Renal pelvis (tissue), 4 donors: ENCODE results near the gene KREMEN2. TPM values are rescaled to one million over a fixed set of nuclear protein-coding genes. Genes with fewer than 3 reads are reported as not detected.
"Not testable (repeated sequence)": the region's sequence is repeated elsewhere in the genome, so short reads cannot be mapped to it uniquely, and the experiment has no call there.

Source experiments
- DNase-seq: peaks from one replicate; pipeline ENCODE4 v3.0.0-alpha.2; 2013
- polyA plus RNA-seq, 3 donors: library from polyadenylated mRNA; unstranded; fragments of 120-200 nt; gene quantifications; one replicate each; pipeline ENCODE4 v1.2.1, GENCODE V29; 2013; ENCODE audit not compliant: insufficient read length in 3 of 3

Gene KREMEN2
- polyA plus RNA-seq, 3 donors: 2.5 to 3.6 (median 3.5) TPM

DNA sequence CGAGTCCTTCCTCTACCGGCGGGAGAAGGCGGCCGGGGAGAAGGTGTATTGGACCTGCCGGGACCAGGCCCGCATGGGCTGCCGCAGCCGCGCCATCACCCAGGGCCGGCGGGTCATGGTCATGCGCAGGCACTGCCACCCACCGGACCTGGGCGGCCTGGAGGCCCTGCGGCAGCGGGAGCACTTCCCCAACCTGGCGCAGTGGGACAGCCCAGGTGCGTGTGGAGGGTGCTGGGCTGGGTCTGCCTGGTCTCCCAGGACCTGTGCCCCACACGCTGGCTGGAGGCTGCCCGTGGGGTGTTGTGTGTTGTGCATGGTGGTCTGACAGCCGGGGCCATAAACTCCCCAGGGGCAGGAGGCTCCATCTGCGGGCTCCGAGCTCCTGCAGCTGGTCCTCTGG, 26.9 kb upstream of the KREMEN2 start:
- DNase-seq: no peak

DNA sequence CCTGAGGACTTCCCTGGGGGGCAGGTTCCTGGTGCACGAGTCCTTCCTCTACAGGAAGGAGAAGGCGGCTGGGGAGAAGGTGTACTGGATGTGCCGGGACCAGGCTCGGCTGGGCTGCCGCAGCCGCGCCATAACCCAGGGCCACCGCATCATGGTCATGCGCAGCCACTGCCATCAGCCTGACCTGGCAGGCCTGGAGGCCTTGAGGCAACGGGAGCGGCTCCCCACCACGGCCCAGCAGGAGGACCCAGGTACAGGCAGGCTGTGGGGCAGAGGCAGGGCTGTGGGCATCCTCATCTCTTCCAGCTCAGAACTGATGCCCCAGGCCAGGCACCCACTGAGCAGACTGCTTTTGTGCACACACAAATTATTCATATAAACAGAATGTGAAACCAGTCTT, 25.9 kb upstream of the KREMEN2 start:
- no peak for DNase-seq

DNA sequence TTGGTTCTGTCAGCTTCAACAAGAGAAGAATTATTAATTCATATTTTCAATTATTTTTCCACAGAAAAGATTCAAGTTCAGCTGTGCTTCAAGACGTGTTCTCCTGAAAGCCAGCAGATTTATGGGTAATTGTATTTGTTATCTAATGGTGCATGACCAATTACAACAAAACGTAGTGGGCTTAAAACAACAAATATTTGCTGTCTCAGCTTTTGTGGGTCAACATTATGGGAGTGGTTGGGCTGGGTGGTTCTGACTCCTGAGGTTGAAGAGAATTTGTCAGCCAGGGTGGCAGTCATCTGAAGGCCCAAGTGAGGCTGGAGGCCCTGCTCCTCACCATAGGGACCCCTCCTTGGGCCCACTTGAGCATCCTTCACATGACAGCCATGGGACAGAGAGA, 24.1 kb upstream of the KREMEN2 start:
- DNase-seq: no peak

DNA sequence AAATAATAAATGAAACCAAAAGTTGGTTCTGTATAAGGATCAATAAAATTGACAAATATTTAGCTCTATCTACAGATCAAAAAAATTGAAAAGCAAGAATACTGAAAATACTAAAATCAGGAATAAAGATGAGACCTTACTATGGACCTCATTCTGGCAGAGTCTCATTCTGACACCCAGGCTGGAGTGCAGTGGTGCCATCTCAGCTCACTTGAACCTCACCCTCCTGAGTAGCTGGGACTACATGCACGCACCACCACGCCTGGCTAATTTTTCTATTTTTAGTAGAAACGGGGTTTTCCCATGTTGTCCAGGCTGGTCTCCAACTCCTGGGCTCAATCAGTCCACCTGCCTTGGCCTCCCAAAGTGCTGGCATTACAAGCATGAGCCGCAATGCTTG, 22.0 kb upstream of the KREMEN2 start:
- no peak for DNase-seq

DNA sequence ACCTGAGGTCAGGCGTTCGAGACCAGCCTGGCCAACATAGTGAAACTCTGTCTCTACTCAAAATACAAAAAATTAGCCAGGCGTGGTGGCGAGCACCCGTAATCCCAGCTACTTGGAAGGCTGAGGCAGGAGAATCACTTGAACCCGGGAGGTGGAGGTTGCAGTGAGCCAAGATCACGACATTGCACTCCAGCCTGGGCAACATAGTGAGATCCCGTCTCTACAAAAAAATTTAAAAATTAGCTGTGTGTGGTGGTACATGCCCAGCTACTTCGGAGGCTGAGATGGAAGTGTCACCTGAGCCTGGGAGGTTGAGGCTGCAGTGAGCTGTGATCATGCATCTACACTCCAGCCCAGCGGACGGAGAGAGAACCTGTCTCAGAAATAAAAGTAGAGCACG, 20.4 kb upstream of the KREMEN2 start:
- DNase-seq: not testable (repeated sequence)

DNA sequence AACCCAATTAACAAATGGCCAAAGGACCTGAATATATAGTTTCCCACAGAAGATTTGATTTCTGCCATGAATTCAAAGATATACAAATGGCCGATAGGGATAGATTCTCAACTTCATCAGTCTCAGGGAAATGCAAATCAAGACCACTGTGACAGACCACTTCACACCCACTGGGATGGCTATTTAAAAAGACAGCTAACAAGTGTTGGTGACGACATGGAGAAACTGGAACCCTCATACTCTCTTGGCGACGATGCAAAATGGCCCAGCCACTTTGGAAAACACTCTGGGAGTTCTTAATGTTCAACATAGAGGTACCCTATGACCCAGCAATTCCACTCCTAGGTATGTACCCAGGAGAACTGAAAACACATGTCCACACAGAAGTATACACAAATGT, 17.4 kb upstream of the KREMEN2 start:
- no peak for DNase-seq

DNA sequence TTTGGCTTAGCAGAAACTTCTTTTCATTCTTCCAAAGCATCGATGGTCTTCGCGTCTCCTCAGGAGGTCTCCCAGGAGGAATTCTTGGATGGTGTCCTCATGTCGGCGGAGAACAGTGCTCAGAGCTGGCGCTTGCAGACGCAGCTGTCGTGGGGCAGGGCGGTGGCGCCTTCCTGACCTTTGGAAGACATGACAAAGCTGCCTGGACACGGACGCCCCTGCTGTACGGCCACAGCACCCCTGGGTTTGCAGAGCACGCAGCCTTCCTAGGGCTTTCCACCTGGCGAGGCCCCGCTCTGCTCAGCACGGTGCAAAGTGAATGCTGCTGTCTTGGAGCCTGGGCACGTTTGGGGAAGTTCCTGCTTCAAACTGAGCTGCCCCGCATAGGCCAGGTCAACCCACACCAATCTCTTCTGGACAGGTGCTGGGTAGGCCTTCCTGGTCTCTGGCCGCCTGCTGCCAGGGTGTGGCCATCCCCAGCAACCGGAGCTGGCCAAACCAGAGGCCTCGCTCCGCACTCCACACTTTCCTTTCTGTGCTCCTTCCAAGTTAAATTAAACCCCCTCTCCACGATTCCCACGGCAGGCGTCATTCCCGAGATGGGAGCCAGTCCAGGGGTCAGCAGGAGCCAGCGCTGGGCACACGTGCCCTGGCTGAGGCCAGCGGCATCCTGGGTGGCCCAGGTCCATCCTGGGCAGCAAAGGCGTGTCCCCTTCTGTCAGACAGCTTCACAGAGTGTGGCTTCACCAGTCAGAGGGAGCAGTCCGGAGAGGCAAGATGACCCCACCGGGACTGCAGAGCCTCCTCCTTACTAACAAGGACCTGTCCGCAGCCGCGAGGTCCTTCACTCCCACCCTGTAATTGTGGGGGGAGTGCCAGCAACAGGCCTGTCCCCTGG, 15.0 kb upstream of the KREMEN2 start:
- DNase-seq: no peak

DNA sequence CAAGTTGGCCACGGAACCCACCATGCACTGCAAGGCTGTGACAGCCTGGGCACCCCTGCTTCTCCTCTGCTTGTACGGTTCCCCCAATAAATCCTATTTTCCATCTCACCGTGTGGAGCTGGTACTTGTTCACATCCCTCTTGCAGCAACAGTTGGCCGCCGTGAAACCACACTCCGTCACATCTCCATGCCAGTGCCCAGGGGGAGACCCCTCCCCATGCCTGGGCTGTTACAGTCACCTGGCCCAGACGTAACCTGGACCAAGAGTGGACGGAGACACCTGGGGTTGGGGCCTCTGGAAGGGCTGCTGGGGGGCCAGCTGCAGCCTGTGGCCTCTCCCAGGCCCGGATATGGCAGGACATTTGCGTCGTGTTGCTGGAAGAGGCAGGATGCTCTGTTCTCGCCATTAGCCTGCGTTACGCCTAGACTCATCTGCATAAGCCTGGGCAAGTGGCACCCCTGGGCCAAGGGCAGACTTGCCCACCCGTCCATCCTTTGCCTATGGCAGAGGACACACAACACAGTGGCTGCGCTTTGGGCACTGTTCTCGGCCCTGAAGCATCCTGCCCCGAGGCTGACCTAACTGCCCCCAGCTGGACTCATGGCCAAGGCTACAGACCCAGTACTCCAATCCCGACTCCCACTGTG, 14.2 kb upstream of the KREMEN2 start:
- no peak for DNase-seq

DNA sequence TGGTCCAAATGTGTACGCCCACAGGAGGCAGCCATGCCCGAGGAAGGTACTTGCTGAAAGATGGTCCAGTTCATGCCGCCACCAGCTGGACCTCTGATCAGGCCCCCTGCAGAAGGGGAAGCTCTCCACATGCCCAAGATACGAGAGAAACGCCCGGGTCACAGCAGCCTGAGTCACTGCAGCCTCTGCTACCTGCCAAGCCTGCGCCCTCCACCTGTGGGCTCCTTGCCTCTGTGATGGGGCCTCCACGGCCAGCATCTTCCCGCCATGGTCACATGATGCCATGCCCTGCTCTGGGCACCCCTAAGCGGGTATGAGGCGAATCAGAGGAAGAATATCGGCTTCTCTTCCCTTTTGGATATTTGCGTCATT, 13.7 kb upstream of the KREMEN2 start:
- no peak for DNase-seq

DNA sequence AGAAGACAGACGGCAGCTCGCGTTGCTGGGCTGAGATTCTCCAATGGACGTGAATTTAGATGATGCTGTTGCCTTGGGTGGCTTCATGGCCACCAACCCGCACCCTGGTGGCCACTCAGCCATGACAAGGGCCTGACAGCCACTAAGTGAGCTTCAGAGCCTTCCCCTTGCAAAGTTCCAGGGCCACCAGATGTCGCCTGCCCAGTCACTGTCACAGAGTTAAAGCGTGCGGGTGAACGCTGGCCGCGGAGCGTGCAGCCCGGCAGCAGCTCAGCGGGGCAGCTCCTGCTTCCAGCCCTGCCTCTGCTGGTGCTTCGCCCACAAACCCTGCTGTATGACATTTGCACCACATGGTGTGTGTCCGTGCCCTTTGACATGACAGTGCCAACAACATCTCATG, 13.3 kb upstream of the KREMEN2 start:
- DNase-seq: no peak

DNA sequence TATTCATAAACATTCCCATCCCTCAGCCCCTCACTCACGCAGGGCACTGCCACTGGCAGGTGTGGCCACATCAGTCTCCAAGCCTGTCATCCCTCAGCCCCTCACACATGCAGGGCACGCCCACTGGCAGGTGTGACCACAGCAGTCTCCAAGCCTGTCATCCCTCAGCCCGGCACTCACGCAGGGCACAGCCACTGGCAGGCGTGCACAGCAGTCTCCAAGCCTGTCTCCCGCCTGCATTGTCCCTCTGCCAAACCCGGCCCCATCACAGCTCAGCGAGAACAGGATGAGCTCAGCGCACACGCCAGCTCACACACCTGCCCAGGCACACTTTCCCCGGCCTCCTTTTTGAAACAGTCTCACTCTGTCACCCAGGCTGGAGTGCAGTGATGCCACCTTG, 11.4 kb upstream of the KREMEN2 start:
- DNase-seq: no peak

DNA sequence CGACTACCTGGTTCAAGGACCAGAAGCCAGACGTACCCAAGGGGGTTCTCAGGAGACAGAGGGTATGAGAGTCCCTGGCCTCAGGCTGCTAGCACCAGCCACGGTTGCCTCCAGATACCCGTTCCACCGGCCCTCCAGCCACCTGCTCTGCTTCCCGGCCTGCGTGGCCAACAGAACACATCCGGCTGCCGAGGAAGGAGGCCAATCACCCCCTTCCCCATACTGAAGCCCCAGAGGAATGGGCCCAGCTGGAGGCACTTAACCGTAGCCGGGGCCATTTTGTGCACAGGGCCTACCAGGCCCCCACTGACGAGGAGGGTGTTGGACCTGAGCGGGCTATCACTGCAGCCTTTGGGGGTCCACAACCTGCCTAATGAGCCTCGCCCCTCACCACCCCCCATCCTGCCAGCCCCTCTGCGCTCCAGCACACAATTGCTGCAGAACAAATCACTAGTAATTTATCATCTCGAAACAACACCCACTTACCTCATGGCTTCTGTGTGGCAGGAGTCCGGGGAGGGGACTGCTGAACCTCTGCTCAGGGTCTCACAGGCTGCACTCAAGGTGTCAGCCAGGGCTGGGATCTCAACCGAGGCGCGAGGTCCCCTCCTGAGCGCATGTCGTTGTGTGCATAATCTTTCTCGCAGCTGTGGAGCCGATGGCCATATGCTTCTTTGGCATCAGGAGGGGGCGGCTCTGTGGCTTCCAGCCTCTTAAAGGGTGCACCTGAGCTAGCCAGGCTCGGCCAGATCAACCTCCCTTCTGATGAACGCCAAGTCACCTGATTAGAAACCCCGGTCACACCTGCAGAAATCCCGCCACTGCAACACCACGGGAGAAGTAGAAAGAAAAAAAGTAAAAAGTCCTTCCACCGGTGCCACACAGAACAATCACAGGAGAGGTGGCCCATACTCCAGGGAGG, 10.1 kb upstream of the KREMEN2 start:
- DNase-seq: no peak

DNA sequence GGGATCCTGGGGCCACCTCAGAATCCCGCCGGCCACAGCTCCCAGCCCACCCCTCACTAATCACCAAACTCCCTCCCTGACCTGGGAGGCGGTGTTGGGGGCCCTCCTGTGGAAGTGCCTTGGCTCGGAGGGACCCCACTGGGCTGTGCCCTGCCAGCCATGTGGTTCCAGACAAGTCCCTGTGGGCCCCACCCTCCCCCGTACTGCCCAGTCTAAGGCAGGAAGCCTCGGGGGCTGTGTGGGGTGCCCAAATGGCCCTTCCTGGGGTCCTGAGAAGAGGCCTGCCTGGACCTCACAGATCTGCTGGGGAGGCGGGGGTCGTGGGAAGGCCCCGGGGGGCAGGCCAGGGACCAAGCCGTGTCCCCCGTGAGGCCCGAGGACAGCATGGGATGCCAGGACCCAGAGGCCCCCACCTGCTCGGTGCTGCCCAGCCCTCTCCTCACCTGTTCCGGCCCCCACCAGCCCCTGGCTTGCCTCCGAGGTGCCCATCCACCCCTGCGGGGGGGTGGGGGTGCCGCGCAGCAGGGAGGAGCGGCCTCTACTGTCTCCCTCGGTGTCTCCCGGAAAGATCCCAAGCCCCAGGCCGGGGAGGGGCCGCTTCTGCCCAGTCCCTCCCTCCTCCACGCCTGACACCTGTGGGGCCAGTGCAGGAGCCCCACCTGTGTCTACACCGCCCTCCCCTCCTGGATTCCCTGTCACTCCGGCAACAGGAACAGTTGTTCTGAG, 9.3 kb upstream of the KREMEN2 start:
- DNase-seq: no peak

DNA sequence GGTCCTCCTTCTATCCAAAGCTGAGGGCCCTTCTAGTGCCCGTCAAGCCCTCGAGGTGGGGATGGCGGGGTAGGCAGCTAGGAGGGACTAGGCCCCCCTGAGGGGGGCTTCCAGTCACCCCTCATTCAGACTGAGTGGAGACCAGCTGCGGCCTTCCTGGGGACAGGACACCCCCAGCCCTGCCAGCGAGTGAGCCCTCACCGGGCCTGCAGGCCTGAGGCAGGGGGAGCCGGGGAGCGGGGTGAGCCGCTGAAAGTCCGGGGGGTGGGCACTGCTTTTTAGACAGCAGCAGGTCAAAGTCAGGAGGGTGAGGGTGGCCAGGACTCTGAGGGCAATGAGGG, 8.7 kb upstream of the KREMEN2 start:
- DNase-seq: no peak

DNA sequence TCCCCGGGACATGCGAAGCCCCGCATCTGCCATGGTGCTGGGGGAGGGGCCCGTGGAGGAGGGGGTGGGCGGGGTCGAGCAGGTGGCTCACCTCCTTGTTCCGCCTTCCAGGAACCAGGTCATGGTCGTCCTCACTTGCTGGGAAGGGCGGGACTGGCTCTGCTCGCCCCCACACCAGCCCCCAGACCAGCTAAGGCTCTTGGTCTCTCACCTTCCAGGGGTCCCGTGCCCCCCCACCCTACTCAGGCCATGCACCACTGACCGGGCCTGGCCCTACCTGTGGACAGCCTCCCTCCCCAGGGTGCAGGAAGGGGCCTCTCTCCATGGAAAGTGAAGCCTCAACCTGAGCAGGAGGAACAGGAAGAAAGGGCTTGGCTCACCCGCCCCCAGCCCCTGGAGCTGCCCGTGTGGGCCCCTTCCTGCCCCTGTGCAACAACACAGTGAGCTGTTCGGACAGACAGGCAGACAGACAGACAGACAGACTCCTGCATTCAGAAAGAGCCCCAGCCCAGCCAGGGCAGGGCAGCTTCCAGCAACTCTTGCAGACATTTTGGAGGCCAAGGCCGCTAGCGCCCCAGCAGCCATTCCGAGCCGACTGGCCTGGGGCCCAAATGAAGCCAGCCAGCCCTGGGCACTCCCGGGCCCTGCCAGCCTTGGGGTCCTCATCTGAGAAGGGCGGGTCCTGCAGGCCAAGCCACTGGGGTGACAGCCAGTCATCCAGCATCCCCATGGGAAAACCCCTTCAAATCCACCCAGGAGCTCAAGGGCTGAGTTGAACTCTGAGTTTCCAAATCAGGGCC, 8.1 kb upstream of the KREMEN2 start:
- DNase-seq: no peak

DNA sequence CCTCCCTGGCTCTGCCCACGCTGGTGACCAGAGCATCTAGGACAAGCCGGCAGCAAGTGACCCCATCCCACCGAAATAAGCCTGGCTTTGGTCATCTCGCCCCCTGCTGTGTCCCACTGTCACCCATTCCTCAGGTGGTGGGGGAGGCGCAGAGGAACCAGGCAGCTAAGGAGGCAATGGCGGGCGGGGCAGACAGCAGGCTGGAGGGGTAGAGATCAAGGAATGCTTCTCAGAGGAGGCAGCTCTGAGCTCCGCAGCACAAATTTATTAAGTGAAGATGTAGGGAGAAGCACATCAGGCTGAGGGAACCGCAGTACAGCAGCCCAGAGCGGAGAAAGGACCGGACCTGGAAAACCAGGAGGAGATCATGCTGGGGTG, 7.5 kb upstream of the KREMEN2 start:
- no peak for DNase-seq

DNA sequence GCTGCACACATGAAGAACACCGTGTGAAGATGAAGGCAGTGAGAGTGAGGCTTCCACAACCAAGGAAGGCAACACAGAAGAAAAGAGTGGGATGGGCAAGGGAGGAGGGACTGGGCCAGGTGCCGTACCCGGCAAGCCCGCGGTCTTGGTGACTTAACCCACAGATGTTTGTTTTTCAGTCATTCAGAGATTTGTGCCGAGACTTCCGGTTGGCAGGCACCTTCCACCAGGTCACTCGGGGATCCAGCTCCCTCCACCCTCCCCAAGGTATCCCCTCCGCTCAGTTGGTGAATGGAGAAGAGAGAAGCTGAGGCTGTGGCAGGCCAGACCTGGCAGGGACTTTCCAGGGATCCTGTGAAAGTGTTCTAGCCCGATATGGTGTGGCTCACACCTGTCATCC, 4.9 kb upstream of the KREMEN2 start:
- no peak for DNase-seq

DNA sequence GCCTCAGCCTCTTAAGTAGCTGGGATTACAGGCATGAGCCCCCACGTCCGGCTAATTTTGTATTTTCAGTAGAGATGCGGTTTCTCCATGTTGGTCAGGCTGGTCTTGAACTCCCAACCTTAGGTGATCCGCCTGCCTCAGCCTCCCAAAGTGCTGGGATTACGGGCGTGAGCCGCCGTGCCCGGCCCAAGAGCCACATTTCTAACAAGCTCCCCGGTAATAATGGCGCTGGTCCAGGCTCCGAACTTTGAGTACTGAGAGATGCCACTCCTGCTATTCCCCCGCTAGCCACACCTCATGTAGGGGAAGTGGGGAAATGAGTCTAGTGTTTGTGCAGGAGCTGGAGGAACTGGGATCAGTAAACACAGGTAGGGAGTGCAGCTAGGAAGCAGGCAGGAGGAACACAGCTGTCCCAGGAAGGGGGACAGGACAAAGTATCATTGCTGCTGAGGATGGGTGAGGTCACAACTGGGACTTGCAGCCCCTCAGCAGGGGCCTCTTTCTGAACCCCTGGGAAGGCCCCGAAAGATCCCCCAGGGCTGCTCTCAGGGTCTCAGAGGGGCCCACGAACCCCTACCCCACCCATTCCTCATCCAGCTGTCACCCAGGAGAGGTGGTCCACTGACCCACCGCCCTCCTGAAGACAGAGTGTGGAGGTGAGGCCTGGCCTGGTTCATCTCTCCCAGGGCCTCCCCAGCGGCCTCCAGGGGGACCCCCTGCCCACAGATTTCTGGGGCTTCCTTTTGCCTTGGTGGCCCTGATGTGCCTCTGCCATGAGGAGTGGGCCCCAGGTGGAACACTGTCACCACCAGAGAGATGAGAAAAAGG, 3.7 kb upstream of the KREMEN2 start:
- DNase-seq: no peak

DNA sequence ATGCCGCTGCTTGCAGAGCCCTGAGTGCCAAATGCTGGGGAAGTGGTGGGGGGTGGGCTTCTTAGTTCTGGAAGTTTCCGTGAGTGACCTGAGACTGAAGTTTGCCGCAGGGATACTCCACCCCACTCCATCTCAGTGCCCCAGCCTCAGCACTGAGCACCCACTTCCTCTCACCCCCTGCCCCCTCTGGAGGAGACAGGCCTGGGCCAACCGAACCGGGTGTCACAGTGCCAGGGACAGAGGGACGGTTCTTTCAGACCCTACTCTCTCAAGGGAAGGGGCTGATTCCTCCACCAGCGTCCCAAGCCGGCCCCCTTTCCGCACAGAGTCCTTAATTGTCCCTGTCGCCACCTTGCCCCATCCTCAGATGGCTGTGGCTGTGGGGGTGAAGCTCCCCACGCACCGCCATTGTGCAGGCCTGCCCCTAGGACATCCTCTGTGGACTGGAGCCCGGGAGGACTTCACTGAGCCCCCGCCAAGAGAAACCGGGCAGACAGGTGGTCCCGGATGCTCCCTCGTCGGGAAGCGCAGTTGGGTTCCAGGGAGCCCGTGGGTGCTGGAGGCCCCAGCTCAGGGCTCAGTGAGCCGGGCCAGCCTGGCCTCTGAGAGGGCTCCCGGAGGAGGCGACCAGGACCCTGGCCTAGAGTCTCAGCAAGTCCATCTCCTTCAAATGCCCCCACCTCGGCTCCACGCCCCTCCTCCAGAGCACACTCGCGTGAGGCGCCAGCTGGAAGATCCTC, 1.6 kb upstream of the KREMEN2 start:
- DNase-seq: no peak
